Urinary bladder (tissue), 4 donors: ENCODE measurements around the gene UGT1A10. TPM values are rescaled to one million over a fixed set of nuclear protein-coding genes. Genes with fewer than 3 reads are reported as not detected.
A peak's percentile ranks its signal among the peaks of the same experiment; 100 is the strongest.
"Not testable (repeated sequence)": the region's sequence is repeated elsewhere in the genome, so short reads cannot be mapped to it uniquely, and the experiment has no call there.

Experiments used
- DNase-seq: peaks from one replicate; pipeline ENCODE4 v3.0.0-alpha.2; 2015; ENCODE audit errors: extremely low spot score
- H3K27ac ChIP-seq: one replicate; pipeline ENCODE4 v1.5.1; 2013; ENCODE audit warnings: low read depth, mild to moderate bottlenecking, moderate library complexity
- H3K36me3 ChIP-seq: one replicate; pipeline ENCODE4 v1.6.1; 2013; ENCODE audit warnings: mild to moderate bottlenecking, moderate library complexity; ENCODE audit not compliant: insufficient read depth
- H3K4me1 ChIP-seq: one replicate; pipeline ENCODE4 v1.6.1; 2013; ENCODE audit warnings: mild to moderate bottlenecking, moderate library complexity; ENCODE audit not compliant: insufficient read depth
- H3K4me3 ChIP-seq: one replicate; pipeline ENCODE4 v1.5.1; 2013; ENCODE audit warnings: low read depth, low read length
- WGBS: extraction: QIAGEN DNeasy Blood & Tissue Kit; methylation state at CpG from one replicate; pipeline ENCODE4 v1.1.7; 2013; 5-methylcytosine and 5-hydroxymethylcytosine counted together
- polyA plus RNA-seq: library from polyadenylated mRNA; stranded (reverse); fragments of 200-250 nt; gene quantifications from one replicate; pipeline ENCODE4 v1.2.3, GENCODE V29; 2013
- total RNA-seq: library from RNA; depleted of rRNA; stranded (reverse); fragments of >200 nt; gene quantifications from one replicate; pipeline ENCODE4 v1.2.3, GENCODE V29; 2014
- donor health status: healthy with polysubstance abuse.
- donor health status: healthy.

UGT1A10 gene
- total and polyA plus RNA-seq, 2 donors = not detected

- WGBS = 35% methylated on average over 11 of the region's 11 CpGs
- no peaks in the 10 kb centered on the region for H3K4me1 ChIP-seq
- DNase-seq = no peak
- H3K27ac ChIP-seq = no peak overlapping the region
- H3K4me3 ChIP-seq = no peak overlapping the region
- H3K36me3 ChIP-seq = no peaks in the 10 kb centered on the region
Measured at GRCh38 chr2:233711312-233712008, 75.2 kb downstream of the UGT1A10 start.

GRCh38 chr2:233712611-233713261 is 76.5 kb downstream of the UGT1A10 start, which contains the start of gene UGT1A5:
TSS of gene UGT1A5 (plus strand) at chr2:233712907. CDS start at chr2:233712992, 85 bp downstream.
- no peaks in the 10 kb centered on the region for H3K36me3 ChIP-seq
- H3K27ac ChIP-seq = no peak within 1 kb of the TSS
- H3K4me3 ChIP-seq = no peak within 1 kb of the TSS
- H3K4me1 ChIP-seq = no peaks in the 10 kb centered on the region
- WGBS = 78% methylated on average over 14 of the region's 14 CpGs
- DNase-seq = no peak

GRCh38 chr2:233713262-233713615 is 77.0 kb downstream of the UGT1A10 start:
- Histone ChIP-seq H3K4me3 (no peak overlapping the region), H3K36me3 (no peaks in the 10 kb centered on the region), H3K27ac (no peak overlapping the region), H3K4me1 (no peaks in the 10 kb centered on the region)
- WGBS = 88% methylated on average over 7 of the region's 7 CpGs
- no peak for DNase-seq

- Histone ChIP-seq H3K27ac (no peak overlapping the region), H3K36me3 (no peaks in the 10 kb centered on the region), H3K4me1 (no peaks in the 10 kb centered on the region), H3K4me3 (no peak overlapping the region)
- WGBS = 75% methylated on average over 2 of the region's 2 CpGs
- DNase-seq = no peak
Measured at GRCh38 chr2:233714121-233714520, 77.9 kb downstream of the UGT1A10 start.

GRCh38 chr2:233718552-233718951 is 82.3 kb downstream of the UGT1A10 start, which contains the start of gene UGT1A4:
TSS of gene UGT1A4 (plus strand) at chr2:233718736. CDS start at chr2:233718821, 85 bp downstream.
- H3K27ac ChIP-seq = no peak within 1 kb of the TSS
- DNase-seq = no peak
- H3K36me3 ChIP-seq = no peaks in the 10 kb centered on the region
- no peaks in the 10 kb centered on the region for H3K4me1 ChIP-seq
- 79% methylated on average over 7 of the region's 7 CpGs for WGBS
- H3K4me3 ChIP-seq = no peak within 1 kb of the TSS

- Histone ChIP-seq H3K4me1 (no peaks in the 10 kb centered on the region), H3K27ac (no peak within 1 kb of the TSS), H3K36me3 (no peaks in the 10 kb centered on the region), H3K4me3 (no peak within 1 kb of the TSS)
- no peak for DNase-seq
- 77% methylated on average over 8 of the region's 8 CpGs for WGBS
Measured at GRCh38 chr2:233728723-233729301, 92.6 kb downstream of the UGT1A10 start, which contains the start of gene UGT1A3. TSS of gene UGT1A3 (plus strand) at chr2:233729042. CDS start at chr2:233729127, 85 bp downstream.

GRCh38 chr2:233736868-233737653 is 100.8 kb downstream of the UGT1A10 start:
- not testable (repeated sequence) for H3K4me1 ChIP-seq, DNase-seq, H3K4me3 ChIP-seq, H3K36me3 ChIP-seq
- 81% methylated on average over 14 of the region's 14 CpGs for WGBS
- peak overlapping the region; percentile 10 for H3K27ac ChIP-seq

GRCh38 chr2:233740870-233741269 is 104.6 kb downstream of the UGT1A10 start:
- WGBS = 60% methylated on average over 2 of the region's 2 CpGs
- Histone ChIP-seq H3K4me1 (no peaks in the 10 kb centered on the region), H3K36me3 (no peaks in the 10 kb centered on the region), H3K27ac (no peak overlapping the region), H3K4me3 (no peak overlapping the region)
- no peak for DNase-seq

GRCh38 chr2:233743464-233744259 is 107.4 kb downstream of the UGT1A10 start:
- DNase-seq = no peak
- Histone ChIP-seq H3K36me3 (no peaks in the 10 kb centered on the region), H3K4me3 (no peak overlapping the region), H3K27ac (no peak overlapping the region), H3K4me1 (no peaks in the 10 kb centered on the region)
- WGBS = 93% methylated on average over 45 of the region's 46 CpGs

GRCh38 chr2:233745073-233745755 is 109.0 kb downstream of the UGT1A10 start:
- no peak overlapping the region for H3K27ac ChIP-seq
- no peak overlapping the region for H3K4me3 ChIP-seq
- DNase-seq = no peak
- 70% methylated on average over 5 of the region's 5 CpGs for WGBS
- no peaks in the 10 kb centered on the region for H3K4me1 ChIP-seq
- no peaks in the 10 kb centered on the region for H3K36me3 ChIP-seq

GRCh38 chr2:233745838-233746237 is 109.6 kb downstream of the UGT1A10 start:
- H3K4me3 ChIP-seq, H3K4me1 ChIP-seq, H3K36me3 ChIP-seq, H3K27ac ChIP-seq, DNase-seq: not testable (repeated sequence)
- 67% methylated on average over 2 of the region's 2 CpGs for WGBS

- H3K4me1 ChIP-seq = no peaks in the 10 kb centered on the region
- H3K27ac ChIP-seq = no peak overlapping the region
- no peaks in the 10 kb centered on the region for H3K36me3 ChIP-seq
- no peak overlapping the region for H3K4me3 ChIP-seq
- DNase-seq = no peak
- WGBS = 76% methylated on average over 10 of the region's 10 CpGs
Measured at GRCh38 chr2:233746475-233747282, 110.4 kb downstream of the UGT1A10 start.
